Endothelial cell of umbilical vein (primary cell): Measurements from ENCODE around the gene ZC3H15. TPM values are rescaled to one million over a fixed set of nuclear protein-coding genes. Genes with fewer than 3 reads are reported as not detected.

Source experiments
- BruUV-seq: library from RNA; stranded (reverse); fragments of 400-500 nt; replicated peaks from 2 replicates; lab custom pipeline; 2021; lab: Mats Ljungman, UMichigan
- CTCF ChIA-PET: fragments of 300-600, 350-600 bp; sonication (Branson Sonifier 250); formaldehyde crosslinking; loops from one replicate; lab custom pipeline; 2021; ENCODE audit warnings: antibody characterized with exemption, inconsistent platforms; lab: Charles Lee
- POLR2A ChIA-PET: fragments of 300-600, 350-600 bp; sonication (Branson Sonifier 250); formaldehyde crosslinking; loops from one replicate; lab custom pipeline; 2021; ENCODE audit warnings: antibody characterized with exemption, inconsistent platforms; lab: Charles Lee
- DNase-seq: peaks from one replicate; pipeline ENCODE4 v3.0.0-alpha.2; 2011; ENCODE audit warnings: low read depth, low spot score
- FAIRE-seq: peaks from 2 replicates; lab custom pipeline; 2011; peaks lifted over from hg19 to GRCh38; lab: Jason Lieb, UNC
- H2AFZ ChIP-seq: 2 replicates; pipeline ENCODE4 v1.6.0; 2012; ENCODE audit warnings: low read depth, low read length, control low read depth, inconsistent platforms
- H3K27ac ChIP-seq: 2 replicates; pipeline ENCODE4 v1.5.1; 2011; ENCODE audit warnings: low read depth, mild to moderate bottlenecking, control low read depth, low read length, moderate library complexity; ENCODE audit not compliant: insufficient read depth
- H3K27me3 ChIP-seq, 2 experiments: 2 replicates each; pipeline versions ENCODE4 v1.6.0 to v1.6.1; 2011; ENCODE audit warnings: low read length in 2 of 2, mixed read lengths in 1 of 2; ENCODE audit not compliant: control insufficient read depth in 2 of 2, insufficient read depth in 2 of 2
- H3K36me3 ChIP-seq, 2 experiments: 2 replicates in 1 of 2; 3 replicates in 1 of 2; pipeline ENCODE4 v1.5.1; 2011; ENCODE audit warnings: low read length in 2 of 2, mild to moderate bottlenecking in 1 of 2, moderate library complexity in 1 of 2; ENCODE audit not compliant: control insufficient read depth in 2 of 2, insufficient read depth in 2 of 2; ENCODE audit errors: extremely low read depth in 1 of 2
- H3K4me1 ChIP-seq: 3 replicates; pipeline ENCODE4 v1.5.1; 2011; ENCODE audit warnings: mild to moderate bottlenecking, low read length; ENCODE audit not compliant: control insufficient read depth, insufficient read depth; ENCODE audit errors: extremely low read depth
- H3K4me2 ChIP-seq: 2 replicates; pipeline ENCODE4 v1.6.1; 2011; ENCODE audit warnings: low read length, control low read depth, mixed read lengths; ENCODE audit not compliant: insufficient read depth
- H3K4me3 ChIP-seq, 3 experiments: fragments of 200-600 bp in 1 of 3; sonication (generic), shearing (Covaris generic) in 1 of 3; replicated peaks in 1 of 3; 2 replicates each; pipeline ENCODE4 v1.5.1; 2011 to 2016; ENCODE audit warnings: control low read depth in 3 of 3, low read length in 3 of 3, mild to moderate bottlenecking in 2 of 3, inconsistent platforms in 1 of 3, low read depth in 1 of 3, moderate library complexity in 1 of 3; ENCODE audit not compliant: insufficient read depth in 1 of 3
- H3K79me2 ChIP-seq: 2 replicates; pipeline ENCODE4 v1.6.0; 2012; ENCODE audit warnings: low read length, inconsistent platforms; ENCODE audit not compliant: control insufficient read depth, insufficient read depth
- H3K9ac ChIP-seq: replicated peaks from 2 replicates; pipeline ENCODE3; 2011; ENCODE audit warnings: low read length, control low read depth; ENCODE audit not compliant: insufficient read depth; ENCODE audit errors: extremely low read depth
- H3K9me1 ChIP-seq: replicated peaks from 3 replicates; pipeline ENCODE4 v1.6.0; 2011; ENCODE audit warnings: mild to moderate bottlenecking, low read length; ENCODE audit not compliant: control insufficient read depth, insufficient read depth; ENCODE audit errors: extremely low read depth
- H3K9me3 ChIP-seq: replicated peaks from 2 replicates; pipeline ENCODE4 v1.5.1; 2012; ENCODE audit warnings: low read length, inconsistent platforms; ENCODE audit not compliant: control insufficient read depth, insufficient read depth
- H4K20me1 ChIP-seq: replicated peaks from 2 replicates; pipeline ENCODE3; 2011; ENCODE audit warnings: mild to moderate bottlenecking, low read length; ENCODE audit not compliant: control insufficient read depth, insufficient read depth; ENCODE audit errors: extremely low read depth
- EZH2 ChIP-seq: IDR thresholded peaks from 2 replicates; pipeline ENCODE4 v1.6.1; 2012; ENCODE audit warnings: borderline replicate concordance, low read depth, mild to moderate bottlenecking, moderate library complexity, low read length, inconsistent platforms; ENCODE audit not compliant: severe bottlenecking
- FOS ChIP-seq: IDR thresholded peaks from 2 replicates; pipeline ENCODE4 v1.6.1; 2011; ENCODE audit warnings: mild to moderate bottlenecking, low read length, moderate library complexity, borderline replicate concordance; ENCODE audit not compliant: insufficient read depth
- GATA2 ChIP-seq: IDR thresholded peaks from 2 replicates; pipeline ENCODE4 v1.7.0; 2011; ENCODE audit warnings: low read depth, mild to moderate bottlenecking, moderate library complexity, mixed read lengths, low read length; ENCODE audit not compliant: insufficient read length, insufficient read depth
- JUN ChIP-seq: IDR thresholded peaks from 2 replicates; pipeline ENCODE4 v1.6.1; 2011; ENCODE audit warnings: borderline replicate concordance, low read depth; ENCODE audit not compliant: insufficient read length, insufficient read depth
- MYC ChIP-seq: IDR thresholded peaks from one replicate; pipeline ENCODE4 v1.6.1; 2011; ENCODE audit warnings: mild to moderate bottlenecking, low read depth, low read length
- POLR2A ChIP-seq: IDR thresholded peaks from 2 replicates; pipeline ENCODE4 v1.6.1; 2012; ENCODE audit warnings: low read depth, mild to moderate bottlenecking, control low read depth, low read length
- POLR2AphosphoS5 ChIP-seq: IDR thresholded peaks from 2 replicates; pipeline ENCODE4 v1.6.1; 2012; ENCODE audit warnings: low read depth, mild to moderate bottlenecking, control low read depth, low read length, moderate library complexity; ENCODE audit not compliant: insufficient read depth
- dilution Hi-C: fragments of 300-500 bp; cut with MboI; formaldehyde crosslinking; loops from one replicate; pipeline ENCODE4 v1.15.0; 2019; ENCODE audit warnings: low sequenced_read_pairs; ENCODE audit not compliant: extremely low pct_ligation_motif_present
- intact Hi-C: fragments of 100-400 bp; cut with micrococcal nuclease; formaldehyde crosslinking; loops from one replicate; pipeline ENCODE4 v1.10.0; 2022
- polyA plus RNA-seq, 4 experiments: library from polyadenylated mRNA; depleted of rRNA in 3 of 4; stranded (reverse) in 3 of 4; unstranded in 1 of 4; fragments of >200 nt; gene quantifications; 2 replicates each; pipeline versions ENCODE4 v1.2.1 to v1.2.3, GENCODE V29; 2011 to 2012; ENCODE audit warnings: missing spikeins in 1 of 4
- total RNA-seq: library from RNA; stranded (reverse); gene quantifications from 2 replicates; pipeline ENCODE4 v1.2.3, GENCODE V29; 2021
- TF ChIP-seq, protein P1 (sequence below): IDR thresholded peaks from 2 replicates; pipeline ENCODE4 v1.6.1; 2011; ENCODE audit not compliant: insufficient read depth, insufficient read length
- TF ChIP-seq, protein P2 (sequence below), 2 donors: IDR thresholded peaks; 1 replicate in 1 of 2; 2 replicates in 1 of 2; pipeline ENCODE4 v1.5.1; 2011; ENCODE audit warnings: low read length in 2 of 2, mild to moderate bottlenecking in 2 of 2, moderate library complexity in 2 of 2, control low read depth in 1 of 2, inconsistent platforms in 1 of 2, low read depth in 1 of 2; ENCODE audit not compliant: insufficient read depth in 1 of 2; ENCODE audit errors: extremely low read depth in 1 of 2

The ZC3H15 gene
- total and polyA plus RNA-seq, 2 donors (not counting 3 experiments of a cell fraction or from before 2014, with no cell fraction given), result 24.1 to 65.1 TPM

DNA sequence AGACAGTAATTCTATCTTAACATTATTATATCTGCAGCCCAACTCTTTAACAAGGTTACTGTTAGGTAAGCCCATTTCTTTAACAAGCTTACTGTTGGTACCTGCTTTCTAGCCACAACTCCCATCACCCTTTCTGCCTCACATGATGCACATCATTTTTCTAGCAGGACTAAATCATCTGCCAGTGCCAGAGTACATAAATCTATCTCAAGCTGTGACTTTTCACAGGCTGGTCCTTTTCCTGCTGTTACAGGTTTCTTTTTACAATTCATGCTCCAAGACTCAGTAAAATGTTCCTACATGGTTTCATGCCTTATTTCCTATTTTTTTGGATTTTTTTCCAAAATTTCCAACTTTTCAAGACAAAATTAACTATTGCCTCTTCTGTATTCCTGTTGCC, 30.4 kb upstream of the ZC3H15 start:
- dilution Hi-C loops, result no loop called here
- POLR2A ChIA-PET, result no interaction called here
- H3K27ac ChIP-seq, result no peak overlapping the region
- no peaks in the 10 kb centered on the region for H3K36me3 ChIP-seq
- H3K4me2 ChIP-seq, result no peak overlapping the region
- H3K9ac ChIP-seq, result no peak overlapping the region
- no peaks in the 10 kb centered on the region for H3K9me3 ChIP-seq
- H2AFZ ChIP-seq, result no peak overlapping the region
- H3K27me3 ChIP-seq, result no peaks in the 10 kb centered on the region
- FAIRE-seq (no peak), DNase-seq (no peak)
- intact Hi-C loops, result no loop called here
- H3K4me1 ChIP-seq, result no peaks in the 10 kb centered on the region
- no TSS peak for BruUV-seq
- TF ChIP-seq GATA2, result no peak
- TF ChIP-seq MYC, result no peak
- no peak for TF ChIP-seq JUN
- TF ChIP-seq EZH2, result no peak
- TF ChIP-seq, protein P1, sequence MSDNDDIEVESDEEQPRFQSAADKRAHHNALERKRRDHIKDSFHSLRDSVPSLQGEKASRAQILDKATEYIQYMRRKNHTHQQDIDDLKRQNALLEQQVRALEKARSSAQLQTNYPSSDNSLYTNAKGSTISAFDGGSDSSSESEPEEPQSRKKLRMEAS, result no peak
- TF ChIP-seq POLR2A, result no peak
- TF ChIP-seq, protein P2, sequence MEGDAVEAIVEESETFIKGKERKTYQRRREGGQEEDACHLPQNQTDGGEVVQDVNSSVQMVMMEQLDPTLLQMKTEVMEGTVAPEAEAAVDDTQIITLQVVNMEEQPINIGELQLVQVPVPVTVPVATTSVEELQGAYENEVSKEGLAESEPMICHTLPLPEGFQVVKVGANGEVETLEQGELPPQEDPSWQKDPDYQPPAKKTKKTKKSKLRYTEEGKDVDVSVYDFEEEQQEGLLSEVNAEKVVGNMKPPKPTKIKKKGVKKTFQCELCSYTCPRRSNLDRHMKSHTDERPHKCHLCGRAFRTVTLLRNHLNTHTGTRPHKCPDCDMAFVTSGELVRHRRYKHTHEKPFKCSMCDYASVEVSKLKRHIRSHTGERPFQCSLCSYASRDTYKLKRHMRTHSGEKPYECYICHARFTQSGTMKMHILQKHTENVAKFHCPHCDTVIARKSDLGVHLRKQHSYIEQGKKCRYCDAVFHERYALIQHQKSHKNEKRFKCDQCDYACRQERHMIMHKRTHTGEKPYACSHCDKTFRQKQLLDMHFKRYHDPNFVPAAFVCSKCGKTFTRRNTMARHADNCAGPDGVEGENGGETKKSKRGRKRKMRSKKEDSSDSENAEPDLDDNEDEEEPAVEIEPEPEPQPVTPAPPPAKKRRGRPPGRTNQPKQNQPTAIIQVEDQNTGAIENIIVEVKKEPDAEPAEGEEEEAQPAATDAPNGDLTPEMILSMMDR (IDR thresholded peaks at IDR 0.05; ENCODE audit: extremely low read depth in 1 of 2, insufficient read depth in 1 of 2, low read depth in 1 of 2, low read length in 2 of 2), result no peak
- TF ChIP-seq FOS, result no peak
- TF ChIP-seq POLR2AphosphoS5, result no peak
- no peak overlapping the region for H3K4me3 ChIP-seq
- CTCF ChIA-PET, result no interaction called here
- H3K79me2 ChIP-seq, result no peaks in the 10 kb centered on the region
- H4K20me1 ChIP-seq, result no peaks in the 10 kb centered on the region
- no peaks in the 10 kb centered on the region for H3K9me1 ChIP-seq
